ENCODE measurements around the gene CYP27C1. TPM values are rescaled to one million over a fixed set of nuclear protein-coding genes. Genes with fewer than 3 reads are reported as not detected.

CYP27C1 gene
- polyA plus RNA-seq, 1 donor (not counting 4 experiments of a cell fraction or from before 2014, with no cell fraction given), result 6.1 TPM

GRCh38 chr2:127155947-127156346 is 64.2 kb downstream of the CYP27C1 start:
- Histone ChIP-seq H3K4me1 (ENCODE audit: control insufficient read depth, extremely low read depth, insufficient read depth, low read length) (peaks cover 14% of the 10 kb centered on the region), H4K20me1 (ENCODE audit: control insufficient read depth, extremely low read depth, insufficient read depth, low read length) (no peaks in the 10 kb centered on the region), H3K9ac (ENCODE audit: control insufficient read depth, extremely low read depth, insufficient read depth, low read length) (no peak overlapping the region), H3K9me1 (ENCODE audit: control insufficient read depth, extremely low read depth, insufficient read depth, low read length) (no peaks in the 10 kb centered on the region), H3K9me3 (ENCODE audit: control insufficient read depth, low read depth, low read length) (no peaks in the 10 kb centered on the region), H3K4me3 (ENCODE audit: control insufficient read depth in 2 of 3, extremely low read depth in 1 of 3, insufficient read depth in 2 of 3, low read depth in 1 of 3, low read length in 3 of 3) (no peak overlapping the region), H3K36me3 (ENCODE audit: control insufficient read depth in 2 of 2, extremely low read depth in 1 of 2, insufficient read depth in 2 of 2, low read length in 2 of 2) (no peaks in the 10 kb centered on the region), H3K79me2 (ENCODE audit: control insufficient read depth, insufficient read depth, low read length) (no peaks in the 10 kb centered on the region), H2AFZ (ENCODE audit: control insufficient read depth, low read length) (no peak overlapping the region), H3K4me2 (ENCODE audit: control insufficient read depth, extremely low read depth, insufficient read depth, low read depth, low read length) (no peak overlapping the region), H3K27ac (ENCODE audit: control insufficient read depth, insufficient read depth, low read length) (no peak overlapping the region), H3K27me3 (ENCODE audit: control insufficient read depth, extremely low read depth, insufficient read depth, low read length) (no peaks in the 10 kb centered on the region)
- TF ChIP-seq EZH2 (IDR thresholded peaks at IDR 0.05; ENCODE audit: low read length) (no peak), CTCF (optimal IDR thresholded peaks at IDR 0.05 in 1 of 3, IDR thresholded peaks at IDR 0.05 in 1 of 3, conservative IDR thresholded peaks at IDR 0.05 in 1 of 3; ENCODE audit: extremely low read depth in 1 of 3, insufficient read depth in 2 of 3, low read length in 3 of 3) (no peak)
- FAIRE-seq, result no peak
- dilution Hi-C loops (cut with MboI; ENCODE audit: extremely low pct_ligation_motif_present, low sequenced_read_pairs), result no loop called here
- no peak for DNase-seq (ENCODE audit: low read depth, low spot score)

GRCh38 chr2:127155028-127155581 is 65.0 kb downstream of the CYP27C1 start:
- H3K4me1 ChIP-seq (ENCODE audit: control insufficient read depth, extremely low read depth, insufficient read depth, low read length), result peaks cover 14% of the 10 kb centered on the region
- H3K4me3 ChIP-seq (ENCODE audit: control insufficient read depth in 2 of 3, extremely low read depth in 1 of 3, insufficient read depth in 2 of 3, low read depth in 1 of 3, low read length in 3 of 3), result no peak overlapping the region
- no peaks in the 10 kb centered on the region for H3K36me3 ChIP-seq (ENCODE audit: control insufficient read depth in 2 of 2, extremely low read depth in 1 of 2, insufficient read depth in 2 of 2, low read length in 2 of 2)
- FAIRE-seq (no peak), DNase-seq (ENCODE audit: low read depth, low spot score) (no peak)
- H3K9ac ChIP-seq (ENCODE audit: control insufficient read depth, extremely low read depth, insufficient read depth, low read length), result no peak overlapping the region
- no peaks in the 10 kb centered on the region for H4K20me1 ChIP-seq (ENCODE audit: control insufficient read depth, extremely low read depth, insufficient read depth, low read length)
- no peak overlapping the region for H3K4me2 ChIP-seq (ENCODE audit: control insufficient read depth, extremely low read depth, insufficient read depth, low read depth, low read length)
- no peak overlapping the region for H2AFZ ChIP-seq (ENCODE audit: control insufficient read depth, low read length)
- H3K27ac ChIP-seq (ENCODE audit: control insufficient read depth, insufficient read depth, low read length), result no peak overlapping the region
- H3K79me2 ChIP-seq (ENCODE audit: control insufficient read depth, insufficient read depth, low read length), result no peaks in the 10 kb centered on the region
- H3K9me1 ChIP-seq (ENCODE audit: control insufficient read depth, extremely low read depth, insufficient read depth, low read length), result no peaks in the 10 kb centered on the region
- dilution Hi-C loops (cut with MboI; ENCODE audit: extremely low pct_ligation_motif_present, low sequenced_read_pairs), result no loop called here
- TF ChIP-seq CTCF (optimal IDR thresholded peaks at IDR 0.05 in 1 of 3, IDR thresholded peaks at IDR 0.05 in 1 of 3, conservative IDR thresholded peaks at IDR 0.05 in 1 of 3; ENCODE audit: extremely low read depth in 1 of 3, insufficient read depth in 2 of 3, low read length in 3 of 3) (no peak), EZH2 (IDR thresholded peaks at IDR 0.05; ENCODE audit: low read length) (no peak)
- H3K27me3 ChIP-seq (ENCODE audit: control insufficient read depth, extremely low read depth, insufficient read depth, low read length), result no peaks in the 10 kb centered on the region
- no peaks in the 10 kb centered on the region for H3K9me3 ChIP-seq (ENCODE audit: control insufficient read depth, low read depth, low read length)
